OCI-LY1 (cell line): ENCODE results near the gene OTUD6A.

Experiments
- H2AFZ ChIP-seq: fragments of 200-600 bp; sonication (generic), shearing (Covaris generic); 2 replicates; pipeline ENCODE4 v1.6.0; 2014; ENCODE audit warnings: antibody characterized with exemption, mild to moderate bottlenecking, low read length
- H3F3A ChIP-seq: fragments of 200-600 bp; sonication (generic), shearing (Covaris generic); 2 replicates; pipeline ENCODE4 v1.6.0; 2014; ENCODE audit warnings: mild to moderate bottlenecking, antibody characterized with exemption, low read length, moderate library complexity; ENCODE audit not compliant: insufficient read depth
- H3K27ac ChIP-seq: fragments of 200-600 bp; sonication (generic); 2 replicates; pipeline ENCODE4 v1.5.1; 2014; ENCODE audit warnings: low read length, mixed run types, mild to moderate bottlenecking, low read depth; ENCODE audit not compliant: poor library complexity, severe bottlenecking
- H3K27me3 ChIP-seq: fragments of 200-600 bp; sonication (generic); 2 replicates; pipeline ENCODE4 v1.6.0; 2014; ENCODE audit warnings: antibody characterized with exemption, mild to moderate bottlenecking, low read length, moderate library complexity; ENCODE audit not compliant: insufficient read depth
- H3K36me3 ChIP-seq: fragments of 200-600 bp; sonication (generic); 2 replicates; pipeline ENCODE4 v1.6.1; 2014; ENCODE audit warnings: mild to moderate bottlenecking, antibody characterized with exemption, low read length, moderate library complexity, mixed read lengths; ENCODE audit not compliant: insufficient read depth
- H3K4me1 ChIP-seq: fragments of 200-600 bp; sonication (generic); 2 replicates; pipeline ENCODE4 v1.5.1; 2014; ENCODE audit warnings: mild to moderate bottlenecking, low read length, moderate library complexity; ENCODE audit not compliant: insufficient read depth, severe bottlenecking
- H3K4me2 ChIP-seq: fragments of 200-600 bp; sonication (generic), shearing (Covaris generic); 2 replicates; pipeline ENCODE4 v1.6.1; 2014; ENCODE audit warnings: low read length
- H3K4me3 ChIP-seq: fragments of 200-600 bp; sonication (generic); 2 replicates; pipeline ENCODE4 v1.5.1; 2014; ENCODE audit warnings: low read length, low read depth, mild to moderate bottlenecking, mixed read lengths; ENCODE audit not compliant: poor library complexity, severe bottlenecking
- H3K79me2 ChIP-seq: fragments of 200-600 bp; shearing (Covaris generic); 2 replicates; pipeline ENCODE4 v1.6.1; 2016; ENCODE audit warnings: mixed run types, low read length, mixed read lengths; ENCODE audit not compliant: insufficient read depth
- H3K9ac ChIP-seq: fragments of 200-600 bp; sonication (generic), shearing (Covaris generic); 2 replicates; pipeline ENCODE4 v1.6.1; 2014; ENCODE audit warnings: mild to moderate bottlenecking, low read length, mixed read lengths
- H3K9me2 ChIP-seq: fragments of 200-600 bp; sonication (generic), shearing (Covaris generic); 2 replicates; pipeline ENCODE4 v1.6.1; 2014; ENCODE audit warnings: low read depth, mild to moderate bottlenecking, low read length, mixed read lengths
- H3K9me3 ChIP-seq: fragments of 200-600 bp; shearing (Covaris generic); 2 replicates; pipeline ENCODE4 v1.6.1; 2014; ENCODE audit warnings: low read length, mixed read lengths
- H4K20me1 ChIP-seq: fragments of 200-600 bp; sonication (generic), shearing (Covaris generic); 2 replicates; pipeline ENCODE4 v1.6.0; 2016; ENCODE audit warnings: mild to moderate bottlenecking, low read length; ENCODE audit not compliant: insufficient read depth
- EZH2 ChIP-seq: fragments of 200-600 bp; sonication (generic), shearing (Covaris generic); IDR thresholded peaks from 2 replicates; pipeline ENCODE4 v1.8.0; 2017; ENCODE audit warnings: borderline replicate concordance, mixed run types, mild to moderate bottlenecking, antibody characterized with exemption, low read length, moderate library complexity, mixed read lengths
- TF ChIP-seq, protein P1 (sequence below): fragments of 200-600 bp; sonication (generic), shearing (Covaris generic); IDR thresholded peaks from 2 replicates; pipeline ENCODE4 v1.5.1; 2017; ENCODE audit warnings: mild to moderate bottlenecking, antibody characterized with exemption, low read length, moderate library complexity, mixed read lengths

The OTUD6A gene

DNA sequence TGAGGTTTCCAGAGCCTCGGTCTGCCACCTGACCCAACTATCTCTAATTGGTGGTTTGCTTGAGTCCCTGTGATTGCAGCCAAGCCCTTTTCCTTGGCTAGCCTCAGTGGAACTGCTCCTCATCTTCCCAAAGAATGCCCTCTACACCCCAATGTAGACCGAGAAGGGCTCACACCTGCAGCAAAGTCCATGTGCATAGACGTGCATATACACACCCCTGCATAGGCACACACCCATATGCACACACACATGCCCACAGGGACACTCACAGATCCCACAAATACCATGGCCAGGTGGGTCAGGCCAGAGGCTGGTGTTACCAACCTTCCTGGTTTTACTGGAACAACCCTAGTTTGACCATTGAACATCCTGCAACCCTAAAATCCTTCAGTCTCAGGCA, 12.9 kb upstream of the OTUD6A start:
- H3K27me3 ChIP-seq = no peaks in the 10 kb centered on the region
- no peaks in the 10 kb centered on the region for H3K9me2 ChIP-seq
- no peak overlapping the region for H2AFZ ChIP-seq
- H3K79me2 ChIP-seq = no peaks in the 10 kb centered on the region
- no peak overlapping the region for H3K9ac ChIP-seq
- TF ChIP-seq, protein P1, sequence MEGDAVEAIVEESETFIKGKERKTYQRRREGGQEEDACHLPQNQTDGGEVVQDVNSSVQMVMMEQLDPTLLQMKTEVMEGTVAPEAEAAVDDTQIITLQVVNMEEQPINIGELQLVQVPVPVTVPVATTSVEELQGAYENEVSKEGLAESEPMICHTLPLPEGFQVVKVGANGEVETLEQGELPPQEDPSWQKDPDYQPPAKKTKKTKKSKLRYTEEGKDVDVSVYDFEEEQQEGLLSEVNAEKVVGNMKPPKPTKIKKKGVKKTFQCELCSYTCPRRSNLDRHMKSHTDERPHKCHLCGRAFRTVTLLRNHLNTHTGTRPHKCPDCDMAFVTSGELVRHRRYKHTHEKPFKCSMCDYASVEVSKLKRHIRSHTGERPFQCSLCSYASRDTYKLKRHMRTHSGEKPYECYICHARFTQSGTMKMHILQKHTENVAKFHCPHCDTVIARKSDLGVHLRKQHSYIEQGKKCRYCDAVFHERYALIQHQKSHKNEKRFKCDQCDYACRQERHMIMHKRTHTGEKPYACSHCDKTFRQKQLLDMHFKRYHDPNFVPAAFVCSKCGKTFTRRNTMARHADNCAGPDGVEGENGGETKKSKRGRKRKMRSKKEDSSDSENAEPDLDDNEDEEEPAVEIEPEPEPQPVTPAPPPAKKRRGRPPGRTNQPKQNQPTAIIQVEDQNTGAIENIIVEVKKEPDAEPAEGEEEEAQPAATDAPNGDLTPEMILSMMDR = no peak
- no peak for TF ChIP-seq EZH2
- no peaks in the 10 kb centered on the region for H3K4me1 ChIP-seq
- H3K36me3 ChIP-seq = no peaks in the 10 kb centered on the region
- H3K4me3 ChIP-seq = no peak overlapping the region
- no peaks in the 10 kb centered on the region for H3F3A ChIP-seq
- no peaks in the 10 kb centered on the region for H3K9me3 ChIP-seq
- no peaks in the 10 kb centered on the region for H4K20me1 ChIP-seq
- H3K4me2 ChIP-seq = no peak overlapping the region
- H3K27ac ChIP-seq = no peak overlapping the region

- no peak within 1 kb of the TSS for H2AFZ ChIP-seq
- H3K4me3 ChIP-seq = no peak within 1 kb of the TSS
- H3K9me3 ChIP-seq = no peaks in the 10 kb centered on the region
- no peaks in the 10 kb centered on the region for H3K4me1 ChIP-seq
- no peak within 1 kb of the TSS for H3K9ac ChIP-seq
- no peaks in the 10 kb centered on the region for H3K36me3 ChIP-seq
- H3K4me2 ChIP-seq = no peak within 1 kb of the TSS
- no peak within 1 kb of the TSS for H3K27ac ChIP-seq
- TF ChIP-seq EZH2 = no peak
- TF ChIP-seq, protein P1 = no peak
- H4K20me1 ChIP-seq = no peaks in the 10 kb centered on the region
- no peaks in the 10 kb centered on the region for H3K79me2 ChIP-seq
- H3F3A ChIP-seq = no peaks in the 10 kb centered on the region
- no peaks in the 10 kb centered on the region for H3K9me2 ChIP-seq
- no peaks in the 10 kb centered on the region for H3K27me3 ChIP-seq
Measured at GRCh38 chrX:70049925-70050324, 12.3 kb upstream of the OTUD6A start, which contains the start of gene AWAT2. AWAT2 (minus strand) TSS chrX:70049938; CDS start chrX:70049932, 6 bp downstream.

DNA sequence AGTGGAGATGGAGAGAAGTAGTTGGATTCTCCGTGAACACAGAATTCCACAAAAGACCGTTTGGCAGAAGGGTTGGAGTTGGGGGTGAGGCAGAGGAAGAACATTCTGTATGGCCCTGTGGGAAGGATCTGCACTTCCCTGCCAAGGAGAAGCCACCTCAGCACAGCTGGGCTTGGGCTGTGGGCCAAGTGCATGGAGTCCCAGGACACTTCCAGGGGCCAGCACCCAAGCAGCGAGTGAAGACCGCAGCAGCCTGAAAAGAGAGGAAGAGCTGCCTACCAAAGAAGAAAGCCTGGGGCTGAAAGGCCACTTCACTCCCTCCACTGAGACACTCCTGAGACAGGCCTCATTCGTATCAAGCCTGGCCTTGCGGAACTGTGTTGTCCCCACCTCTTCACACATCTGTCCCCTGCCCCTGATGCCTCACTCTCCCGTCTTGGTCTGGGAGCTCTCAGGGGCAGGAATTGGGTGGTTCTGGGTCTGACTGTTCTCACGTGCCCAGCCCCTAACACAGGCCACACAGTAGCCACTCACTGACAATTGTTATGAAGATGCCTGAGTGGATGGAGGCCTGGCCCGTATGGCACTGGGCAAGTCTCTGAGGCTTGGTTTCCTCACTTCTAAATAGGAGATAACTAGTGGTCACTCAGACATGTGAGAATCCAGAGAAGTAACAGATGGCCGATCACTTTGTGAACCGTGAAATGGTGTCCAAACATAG, 9.2 kb upstream of the OTUD6A start:
- Histone ChIP-seq H3K9me3 (no peaks in the 10 kb centered on the region), H3K4me1 (no peaks in the 10 kb centered on the region), H3K36me3 (no peaks in the 10 kb centered on the region), H4K20me1 (no peaks in the 10 kb centered on the region), H3K27me3 (no peaks in the 10 kb centered on the region), H3F3A (no peaks in the 10 kb centered on the region), H2AFZ (no peak overlapping the region), H3K9me2 (no peaks in the 10 kb centered on the region), H3K4me2 (no peak overlapping the region), H3K9ac (no peak overlapping the region), H3K4me3 (no peak overlapping the region), H3K79me2 (no peaks in the 10 kb centered on the region), H3K27ac (no peak overlapping the region)
- TF ChIP-seq, protein P1 = no peak
- TF ChIP-seq EZH2 = no peak
